Measurements from ENCODE around the gene MXD1. TPM values are rescaled to one million over a fixed set of nuclear protein-coding genes. Genes with fewer than 3 reads are reported as not detected.

Gene MXD1
- total RNA-seq, 1 experiment from 2014 or later: 1.5 TPM

GRCh38 chr2:69956475-69956979, 41.6 kb downstream of the MXD1 start (continued):
- TF ChIP-seq ZNF219 (CRISPR knock-in tag; IDR thresholded peaks at IDR 0.05; ENCODE audit: borderline replicate concordance) (no peak), ATF3 (CRISPR knock-in tag; conservative IDR thresholded peaks at IDR 0.05) (no peak), SP1 (CRISPR knock-in tag; conservative IDR thresholded peaks at IDR 0.05) (no peak), SMAD3 (CRISPR knock-in tag; IDR thresholded peaks at IDR 0.05; ENCODE audit: borderline replicate concordance) (no peak), NFATC4 (CRISPR knock-in tag; IDR thresholded peaks at IDR 0.05) (no peak), TP53 (CRISPR knock-in tag; IDR thresholded peaks at IDR 0.05) (no peak), ZNF317 (CRISPR knock-in tag; IDR thresholded peaks at IDR 0.05; ENCODE audit: borderline replicate concordance, low read depth) (no peak), TEAD4 (CRISPR knock-in tag; IDR thresholded peaks at IDR 0.05) (no peak), ZNF121 (CRISPR knock-in tag; IDR thresholded peaks at IDR 0.05) (no peak), E2F5 (CRISPR knock-in tag; IDR thresholded peaks at IDR 0.05) (no peak), AFF4 (CRISPR knock-in tag; IDR thresholded peaks at IDR 0.05; ENCODE audit: borderline replicate concordance) (no peak), ZNF423 (CRISPR knock-in tag; IDR thresholded peaks at IDR 0.05) (no peak)

- no peak for TF ChIP-seq TEAD1 (CRISPR knock-in tag; IDR thresholded peaks at IDR 0.05)
- no peak for TF ChIP-seq MLX (CRISPR knock-in tag; IDR thresholded peaks at IDR 0.05)
- TF ChIP-seq GABPB1 (CRISPR knock-in tag; IDR thresholded peaks at IDR 0.05): no peak
- no peak for TF ChIP-seq E2F5 (CRISPR knock-in tag; IDR thresholded peaks at IDR 0.05)
- no peak for ATAC-seq
- CTCF ChIA-PET: interaction anchor here (1.4 kb wide), 1 partner anchor 113 kb away, joined by 3 read pairs; no protein-coding TSS in a partner anchor
- no peak for DNase-seq (ENCODE audit: low spot score)
- no peak overlapping the region for H3K4me3 Mint-ChIP-seq
- POLR2A ChIA-PET: no interaction called here
- no peaks in the 10 kb centered on the region for H3K9me3 Mint-ChIP-seq
- H3K27ac Mint-ChIP-seq: no peak overlapping the region
- peaks cover 3% of the 10 kb centered on the region for H3K27me3 Mint-ChIP-seq (ENCODE audit: low read depth)
- H3K36me3 Mint-ChIP-seq: no peaks in the 10 kb centered on the region
- no peaks in the 10 kb centered on the region for H3K4me1 Mint-ChIP-seq
Measured at GRCh38 chr2:69957965-69958364, 43.1 kb downstream of the MXD1 start.

GRCh38 chr2:69958480-69958879, 43.6 kb downstream of the MXD1 start:
- Mint-ChIP-seq H3K4me1 (peaks cover under 1% of the 10 kb centered on the region), H3K27me3 (ENCODE audit: low read depth) (peaks cover 3% of the 10 kb centered on the region), H3K9me3 (no peaks in the 10 kb centered on the region), H3K4me3 (no peak overlapping the region), H3K36me3 (no peaks in the 10 kb centered on the region), H3K27ac (no peak overlapping the region)
- no peak for DNase-seq (ENCODE audit: low spot score)
- ChIA-PET CTCF (interaction anchor here (1.4 kb wide), 1 partner anchor 112 kb away, joined by 3 read pairs; no protein-coding TSS in a partner anchor), POLR2A (no interaction called here)
- TF ChIP-seq PRDM15 (CRISPR knock-in tag; IDR thresholded peaks at IDR 0.05) (no peak), NR3C1 (CRISPR knock-in tag; conservative IDR thresholded peaks at IDR 0.05; ENCODE audit: low read depth) (no peak), TCF7 (CRISPR knock-in tag; IDR thresholded peaks at IDR 0.05; ENCODE audit: low read depth) (no peak), NR2C2 (CRISPR knock-in tag; IDR thresholded peaks at IDR 0.05) (no peak), ZSCAN18 (CRISPR knock-in tag; IDR thresholded peaks at IDR 0.05) (no peak)
- no peak for ATAC-seq

Data from WTC11 (cell line).